ENCODE data around the gene ASTL.
A peak's percentile ranks its signal among the peaks of the same experiment; 100 is the strongest.

The ASTL gene

GRCh38 chr2:96138179-96139145 lies at the start of gene ASTL:
TSS of gene ASTL (minus strand) at chr2:96138502. CDS start at chr2:96138436, 66 bp downstream.
- DNase-seq (ENCODE audit: low read depth in 2 of 2) = peak; percentile 42 to 56
- H3K4me3 ChIP-seq (replicated peaks in 1 of 2; ENCODE audit: low read depth in 2 of 2, low read length in 2 of 2) = no peak within 1 kb of the TSS
- peak; percentile 55 for TF ChIP-seq CTCF (IDR thresholded peaks at IDR 0.05; ENCODE audit: low read depth, low read length)

GRCh38 chr2:96186562-96186961 lies 48.3 kb upstream of the ASTL start:
- no peak overlapping the region for H3K4me3 ChIP-seq (replicated peaks in 1 of 2; ENCODE audit: low read depth in 2 of 2, low read length in 2 of 2)
- no peak for DNase-seq (ENCODE audit: low read depth in 2 of 2)
- TF ChIP-seq CTCF (IDR thresholded peaks at IDR 0.05; ENCODE audit: low read depth, low read length) = no peak

GRCh38 chr2:96185516-96185915 lies 47.2 kb upstream of the ASTL start:
- no peak overlapping the region for H3K4me3 ChIP-seq (replicated peaks in 1 of 2; ENCODE audit: low read depth in 2 of 2, low read length in 2 of 2)
- no peak for TF ChIP-seq CTCF (IDR thresholded peaks at IDR 0.05; ENCODE audit: low read depth, low read length)
- no peak for DNase-seq (ENCODE audit: low read depth in 2 of 2)

GRCh38 chr2:96184989-96185388 lies 46.7 kb upstream of the ASTL start:
- no peak for TF ChIP-seq CTCF (IDR thresholded peaks at IDR 0.05; ENCODE audit: low read depth, low read length)
- no peak for DNase-seq (ENCODE audit: low read depth in 2 of 2)
- no peak overlapping the region for H3K4me3 ChIP-seq (replicated peaks in 1 of 2; ENCODE audit: low read depth in 2 of 2, low read length in 2 of 2)

GRCh38 chr2:96184188-96184587 lies 45.9 kb upstream of the ASTL start:
- no peak for DNase-seq (ENCODE audit: low read depth in 2 of 2)
- no peak overlapping the region for H3K4me3 ChIP-seq (replicated peaks in 1 of 2; ENCODE audit: low read depth in 2 of 2, low read length in 2 of 2)
- TF ChIP-seq CTCF (IDR thresholded peaks at IDR 0.05; ENCODE audit: low read depth, low read length) = no peak

- no peak overlapping the region for H3K4me3 ChIP-seq (replicated peaks in 1 of 2; ENCODE audit: low read depth in 2 of 2, low read length in 2 of 2)
- DNase-seq (ENCODE audit: low read depth in 2 of 2) = no peak
- TF ChIP-seq CTCF (IDR thresholded peaks at IDR 0.05; ENCODE audit: low read depth, low read length) = no peak
Measured at GRCh38 chr2:96181529-96181928, 43.2 kb upstream of the ASTL start.

All from cardiac fibroblast (primary cell).